T-helper 17 cell (primary cell): ENCODE measurements around the gene NKTR. TPM values are rescaled to one million over a fixed set of nuclear protein-coding genes. Genes with fewer than 3 reads are reported as not detected.

ENCODE experiments used
- ATAC-seq: fragments of 150-1000 bp; cut with Tn5 transposase; 2 replicates; pipeline ENCODE4 v1.10.0; 2021; ENCODE audit warnings: mild to moderate bottlenecking, moderate library complexity
- DNase-seq, 3 donors: peaks; one replicate each; pipeline versions ENCODE4 v3.0.0 to v3.0.0-alpha.2; 2020 to 2021
- H3K9me3 ChIP-seq: one replicate; pipeline ENCODE4 v1.7.0; 2013; ENCODE audit warnings: low read length, mild to moderate bottlenecking; ENCODE audit not compliant: control insufficient read depth, poor library complexity, severe bottlenecking
- H3K27ac Mint-ChIP-seq: one replicate; pipeline ENCODE4 v1.8.0; 2022; ENCODE audit warnings: mild to moderate bottlenecking, moderate library complexity, mixed read lengths
- H3K27me3 Mint-ChIP-seq: one replicate; pipeline ENCODE4 v1.8.0; 2022; ENCODE audit warnings: mixed read lengths
- H3K36me3 Mint-ChIP-seq: one replicate; pipeline ENCODE4 v1.8.0; 2022; ENCODE audit warnings: low read depth, mixed read lengths
- H3K4me1 Mint-ChIP-seq: one replicate; pipeline ENCODE4 v1.8.0; 2022; ENCODE audit warnings: mild to moderate bottlenecking, mixed read lengths
- H3K4me3 Mint-ChIP-seq: one replicate; pipeline ENCODE4 v1.8.0; 2022; ENCODE audit warnings: mild to moderate bottlenecking, moderate library complexity, mixed read lengths
- total RNA-seq, 4 donors: library from RNA in 2 of 4; stranded (reverse) in 2 of 4; gene quantifications; one replicate each; pipeline ENCODE4 v1.2.3 and lab custom pipeline; 2022 to 2026

The NKTR gene
- total RNA-seq, 2 donors from 2014 or later: 240 to 241 TPM

GRCh38 chr3:42640771-42641370 lies 40.4 kb downstream of the NKTR start:
- ATAC-seq (no peak), DNase-seq (no peak)
- no peaks in the 10 kb centered on the region for H3K27me3 Mint-ChIP-seq
- no peaks in the 10 kb centered on the region for H3K9me3 ChIP-seq
- peaks cover 16% of the 10 kb centered on the region for H3K4me1 Mint-ChIP-seq
- peaks cover 17% of the 10 kb centered on the region for H3K36me3 Mint-ChIP-seq
- H3K27ac Mint-ChIP-seq: no peak overlapping the region
- peak overlapping the region; percentile 78 for H3K4me3 Mint-ChIP-seq

- peaks cover 9% of the 10 kb centered on the region for H3K36me3 Mint-ChIP-seq
- peak overlapping the region; percentile 85 for H3K27ac Mint-ChIP-seq
- ATAC-seq (no peak), DNase-seq (no peak)
- peaks cover 15% of the 10 kb centered on the region for H3K4me1 Mint-ChIP-seq
- H3K9me3 ChIP-seq: no peaks in the 10 kb centered on the region
- H3K4me3 Mint-ChIP-seq: no peak overlapping the region
- H3K27me3 Mint-ChIP-seq: peaks cover 4% of the 10 kb centered on the region
These were observed 47.5 kb downstream of the NKTR start for GRCh38 chr3:42647821-42648459.

- H3K9me3 ChIP-seq: no peaks in the 10 kb centered on the region
- no peak for DNase-seq
- Mint-ChIP-seq H3K27me3 (peaks cover 4% of the 10 kb centered on the region), H3K4me3 (no peak overlapping the region), H3K4me1 (peaks cover 23% of the 10 kb centered on the region), H3K36me3 (peaks cover 8% of the 10 kb centered on the region), H3K27ac (peak overlapping the region; percentile 16)
- ATAC-seq: no peak
These were observed 48.5 kb downstream of the NKTR start for GRCh38 chr3:42649006-42649405.

GRCh38 chr3:42649783-42650182 lies 49.3 kb downstream of the NKTR start:
- Mint-ChIP-seq H3K4me3 (no peak overlapping the region), H3K36me3 (peaks cover 4% of the 10 kb centered on the region), H3K27me3 (peaks cover 4% of the 10 kb centered on the region), H3K4me1 (peaks cover 19% of the 10 kb centered on the region), H3K27ac (peak overlapping the region; percentile 16)
- no peak for DNase-seq
- ATAC-seq: no peak
- no peaks in the 10 kb centered on the region for H3K9me3 ChIP-seq

GRCh38 chr3:42651248-42652091 lies 51.0 kb downstream of the NKTR start:
- Mint-ChIP-seq H3K36me3 (no peaks in the 10 kb centered on the region), H3K27me3 (peaks cover 4% of the 10 kb centered on the region), H3K27ac (no peak overlapping the region), H3K4me3 (peak overlapping the region; percentile 65), H3K4me1 (peaks cover 18% of the 10 kb centered on the region)
- ATAC-seq: no peak
- H3K9me3 ChIP-seq: no peaks in the 10 kb centered on the region
- no peak for DNase-seq

GRCh38 chr3:42652251-42652610 lies 51.7 kb downstream of the NKTR start:
- DNase-seq (no peak), ATAC-seq (no peak)
- peaks cover 16% of the 10 kb centered on the region for H3K4me1 Mint-ChIP-seq
- H3K4me3 Mint-ChIP-seq: no peak overlapping the region
- H3K27ac Mint-ChIP-seq: no peak overlapping the region
- peaks cover 4% of the 10 kb centered on the region for H3K27me3 Mint-ChIP-seq
- H3K36me3 Mint-ChIP-seq: no peaks in the 10 kb centered on the region
- H3K9me3 ChIP-seq: no peaks in the 10 kb centered on the region

GRCh38 chr3:42652611-42653302 lies 52.3 kb downstream of the NKTR start:
- Mint-ChIP-seq H3K27me3 (peaks cover 4% of the 10 kb centered on the region), H3K4me1 (peaks cover 16% of the 10 kb centered on the region), H3K4me3 (peak overlapping the region; percentile 91), H3K36me3 (no peaks in the 10 kb centered on the region), H3K27ac (no peak overlapping the region)
- H3K9me3 ChIP-seq: no peaks in the 10 kb centered on the region
- ATAC-seq (peak; percentile 32), DNase-seq (no peak)

GRCh38 chr3:42653303-42653559 lies 52.7 kb downstream of the NKTR start:
- H3K4me1 Mint-ChIP-seq: peaks cover 16% of the 10 kb centered on the region
- H3K27ac Mint-ChIP-seq: no peak overlapping the region
- peak overlapping the region; percentile 91 for H3K4me3 Mint-ChIP-seq
- H3K36me3 Mint-ChIP-seq: no peaks in the 10 kb centered on the region
- ATAC-seq: no peak
- DNase-seq: no peak
- H3K27me3 Mint-ChIP-seq: peaks cover 4% of the 10 kb centered on the region
- H3K9me3 ChIP-seq: no peaks in the 10 kb centered on the region

- Mint-ChIP-seq H3K36me3 (no peaks in the 10 kb centered on the region), H3K27me3 (peaks cover 4% of the 10 kb centered on the region), H3K27ac (no peak within 1 kb of the TSS), H3K4me1 (peaks cover 16% of the 10 kb centered on the region), H3K4me3 (peak within 1 kb of the TSS; percentile 91)
- H3K9me3 ChIP-seq: no peaks in the 10 kb centered on the region
- DNase-seq (no peak), ATAC-seq (peak; percentile 8)
These were observed 53.3 kb downstream of the NKTR start, which contains the start of gene ZBTB47 for GRCh38 chr3:42653560-42654330. ZBTB47 (plus strand) TSS chr3:42653697; CDS start chr3:42658356, 4,659 bp downstream.

GRCh38 chr3:42654331-42655201 lies 54.1 kb downstream of the NKTR start:
- Mint-ChIP-seq H3K4me1 (peaks cover 16% of the 10 kb centered on the region), H3K4me3 (peak overlapping the region; percentile 91), H3K27ac (peak overlapping the region; percentile 59), H3K36me3 (no peaks in the 10 kb centered on the region), H3K27me3 (peaks cover 4% of the 10 kb centered on the region)
- no peaks in the 10 kb centered on the region for H3K9me3 ChIP-seq
- DNase-seq (no peak), ATAC-seq (peak; percentile 65)

- peaks cover 21% of the 10 kb centered on the region for H3K4me1 Mint-ChIP-seq
- no peak for ATAC-seq
- H3K27me3 Mint-ChIP-seq: peaks cover 4% of the 10 kb centered on the region
- DNase-seq: no peak
- no peaks in the 10 kb centered on the region for H3K9me3 ChIP-seq
- H3K27ac Mint-ChIP-seq: peak overlapping the region; percentile 59
- no peaks in the 10 kb centered on the region for H3K36me3 Mint-ChIP-seq
- peak overlapping the region; percentile 56 for H3K4me3 Mint-ChIP-seq
These were observed 54.9 kb downstream of the NKTR start for GRCh38 chr3:42655331-42655888.
